Gastroesophageal sphincter (tissue), 4 donors: ENCODE measurements around the gene HOXA1. TPM values are rescaled to one million over a fixed set of nuclear protein-coding genes. Genes with fewer than 3 reads are reported as not detected.

Source experiments
- ATAC-seq: fragments of 150-250 bp; one replicate; pipeline ENCODE4 v1.9.1; 2016; ENCODE audit warnings: mild to moderate bottlenecking, moderate library complexity
- H3K27ac ChIP-seq, 4 donors: fragments of 200-600 bp; sonication (generic) in 3 of 4; 1 replicate in 3 of 4; 2 replicates in 1 of 4; pipeline ENCODE4 v1.5.1; 2016 to 2019
- H3K27me3 ChIP-seq: fragments of 200-600 bp; sonication (generic); one replicate; pipeline ENCODE4 v1.5.1; 2019
- H3K36me3 ChIP-seq, 2 donors: fragments of 200-600 bp; sonication (generic); one replicate each; pipeline ENCODE4 v1.5.1; 2019; ENCODE audit warnings: control low read depth in 1 of 2
- H3K4me1 ChIP-seq, 3 donors: fragments of 200-600 bp; sonication (generic); 1 replicate in 2 of 3; 2 replicates in 1 of 3; pipeline ENCODE4 v1.5.1; 2016 to 2019; ENCODE audit warnings: control low read depth in 2 of 3
- H3K4me3 ChIP-seq, 2 donors: fragments of 200-600 bp; sonication (generic); one replicate each; pipeline ENCODE4 v1.5.1; 2019; ENCODE audit warnings: mild to moderate bottlenecking in 1 of 2, moderate library complexity in 1 of 2
- H3K9me3 ChIP-seq, 3 donors: fragments of 200-600 bp; sonication (generic); one replicate each; pipeline ENCODE4 v1.5.1; 2017 to 2019; ENCODE audit warnings: control low read depth in 2 of 3
- EP300 ChIP-seq: sonication (generic); formaldehyde crosslinking; IDR thresholded peaks from one replicate; pipeline ENCODE4 v1.6.1; 2017; ENCODE audit warnings: antibody characterized with exemption, mild to moderate bottlenecking
- POLR2A ChIP-seq, 2 donors: fragments of 450-650 bp; IDR thresholded peaks; one replicate each; pipeline ENCODE4 v1.6.1; 2017; ENCODE audit warnings: antibody characterized with exemption in 2 of 2, mild to moderate bottlenecking in 2 of 2, moderate library complexity in 1 of 2
- POLR2AphosphoS5 ChIP-seq: sonication (generic); formaldehyde crosslinking; IDR thresholded peaks from one replicate; pipeline ENCODE4 v1.6.1; 2017; ENCODE audit warnings: antibody characterized with exemption
- WGBS, 2 donors: methylation state at CpG; one replicate each; pipeline ENCODE4 v1.1.5; 2018; ENCODE audit warnings: low coverage in 1 of 2; 5-methylcytosine and 5-hydroxymethylcytosine counted together
- total RNA-seq, 4 donors: library from RNA; depleted of rRNA; stranded (reverse); fragments of >200 nt; gene quantifications; one replicate each; pipeline ENCODE4 v1.1.0, GENCODE V29; 2016
- TF ChIP-seq, protein P1 (sequence below), 4 experiments: fragments of 200-600 bp in 2 of 4; fragments of 450-650 bp in 2 of 4; sonication (generic) in 1 of 4; IDR thresholded peaks; one replicate each; pipeline ENCODE4 v1.5.1; 2017 to 2019; ENCODE audit warnings: antibody characterized with exemption in 4 of 4, mild to moderate bottlenecking in 2 of 4, moderate library complexity in 2 of 4

HOXA1 gene
- total RNA-seq, 4 donors from 2014 or later, result 0.23 to 2.3 (median 0.27) TPM; not detected in 1

DNA sequence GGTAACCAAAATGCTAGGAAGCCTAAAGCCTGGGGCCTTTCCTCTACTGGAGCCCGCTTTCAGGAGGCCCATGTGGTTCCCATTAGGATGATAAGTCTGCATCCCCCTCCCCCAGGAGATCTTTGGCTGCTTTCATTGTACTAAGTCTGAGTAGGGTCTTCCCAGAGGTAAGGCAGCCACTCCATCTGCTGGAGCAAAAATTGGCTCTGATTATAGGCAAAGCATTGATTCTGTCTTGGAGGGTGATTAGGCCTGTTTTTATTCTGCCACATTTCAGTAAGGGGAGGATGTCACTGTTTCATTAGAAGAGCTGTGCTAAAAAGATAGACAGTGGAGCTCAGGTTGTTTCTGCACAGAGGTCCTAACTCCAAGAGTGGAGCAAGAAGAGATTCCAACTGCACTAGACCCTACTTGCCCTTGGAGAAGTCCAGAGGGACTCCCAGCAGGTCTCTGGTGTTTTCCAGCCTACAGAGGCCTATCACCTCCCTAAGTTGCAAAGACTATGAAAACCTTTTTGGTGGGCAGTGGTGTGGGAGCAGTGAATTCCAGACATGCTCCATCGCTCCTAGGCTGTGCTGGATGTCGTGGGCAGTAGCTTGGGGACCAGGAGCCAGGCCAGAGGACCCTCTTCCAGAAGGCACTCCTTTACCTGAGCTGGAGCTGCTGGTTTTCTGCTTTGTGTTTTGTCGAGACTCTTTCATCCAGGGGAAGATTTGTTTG, 13.8 kb upstream of the HOXA1 start:
- WGBS, 2 donors, result 50% methylated on average over 1 of the region's 4 CpGs; no CpG with 5 or more reads in 1 of the 2 donors
- Histone ChIP-seq H3K9me3 (no peaks in the 10 kb centered on the region), H3K27ac (peak overlapping the region; percentile 94 to 99 (median 98)), H3K4me1 (peaks cover 0 to 77% (median 21%) of the 10 kb centered on the region in 3 donors), H3K4me3 (peak overlapping the region in 1 of 2 donors; percentile 79), H3K27me3 (no peaks in the 10 kb centered on the region), H3K36me3 (no peaks in the 10 kb centered on the region)
- ATAC-seq, result no peak
- TF ChIP-seq, protein P1, sequence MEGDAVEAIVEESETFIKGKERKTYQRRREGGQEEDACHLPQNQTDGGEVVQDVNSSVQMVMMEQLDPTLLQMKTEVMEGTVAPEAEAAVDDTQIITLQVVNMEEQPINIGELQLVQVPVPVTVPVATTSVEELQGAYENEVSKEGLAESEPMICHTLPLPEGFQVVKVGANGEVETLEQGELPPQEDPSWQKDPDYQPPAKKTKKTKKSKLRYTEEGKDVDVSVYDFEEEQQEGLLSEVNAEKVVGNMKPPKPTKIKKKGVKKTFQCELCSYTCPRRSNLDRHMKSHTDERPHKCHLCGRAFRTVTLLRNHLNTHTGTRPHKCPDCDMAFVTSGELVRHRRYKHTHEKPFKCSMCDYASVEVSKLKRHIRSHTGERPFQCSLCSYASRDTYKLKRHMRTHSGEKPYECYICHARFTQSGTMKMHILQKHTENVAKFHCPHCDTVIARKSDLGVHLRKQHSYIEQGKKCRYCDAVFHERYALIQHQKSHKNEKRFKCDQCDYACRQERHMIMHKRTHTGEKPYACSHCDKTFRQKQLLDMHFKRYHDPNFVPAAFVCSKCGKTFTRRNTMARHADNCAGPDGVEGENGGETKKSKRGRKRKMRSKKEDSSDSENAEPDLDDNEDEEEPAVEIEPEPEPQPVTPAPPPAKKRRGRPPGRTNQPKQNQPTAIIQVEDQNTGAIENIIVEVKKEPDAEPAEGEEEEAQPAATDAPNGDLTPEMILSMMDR (IDR thresholded peaks at IDR 0.05), result no peak
- TF ChIP-seq EP300 (no peak), POLR2AphosphoS5 (no peak), POLR2A (IDR thresholded peaks at IDR 0.05) (no peak)

DNA sequence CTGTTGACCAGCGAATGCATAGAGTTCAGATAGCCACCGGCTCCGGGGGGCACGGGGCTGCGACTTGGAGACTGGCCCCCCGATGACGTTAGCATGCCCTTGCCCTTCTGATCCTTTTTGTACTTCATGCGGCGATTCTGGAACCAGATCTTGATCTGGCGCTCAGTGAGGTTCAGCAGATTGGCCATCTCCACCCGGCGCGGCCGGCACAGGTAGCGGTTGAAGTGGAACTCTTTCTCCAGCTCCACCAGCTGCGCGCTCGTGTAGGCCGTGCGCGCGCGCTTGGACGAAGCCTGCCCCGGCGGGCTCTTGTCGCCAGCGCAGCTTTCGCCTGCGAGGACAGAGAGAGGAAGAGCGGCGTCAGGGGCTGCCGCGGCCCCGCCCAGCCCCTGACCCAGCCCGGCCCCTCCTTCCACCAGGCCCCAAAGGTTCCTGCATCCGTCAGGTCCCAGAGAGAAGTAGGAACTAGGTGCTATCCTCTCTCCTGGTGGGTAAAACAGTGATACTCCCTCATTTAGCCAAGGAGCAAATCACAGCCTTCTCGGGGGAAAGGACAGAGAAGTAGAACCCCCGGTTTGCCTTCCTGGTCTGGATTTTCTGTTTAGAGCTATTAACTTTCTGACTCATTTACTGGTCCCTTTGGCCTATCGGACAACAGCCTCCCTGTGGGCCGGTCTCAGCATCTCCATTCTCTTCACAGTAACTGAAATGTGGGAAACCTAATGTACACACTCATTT, 12.8 kb upstream of the HOXA1 start:
- Histone ChIP-seq H3K27ac (peak overlapping the region; percentile 94 to 99 (median 98)), H3K9me3 (no peaks in the 10 kb centered on the region), H3K4me1 (peaks cover 0 to 86% (median 21%) of the 10 kb centered on the region in 3 donors), H3K4me3 (peak overlapping the region; percentile 57 to 96), H3K27me3 (no peaks in the 10 kb centered on the region), H3K36me3 (no peaks in the 10 kb centered on the region)
- peak; percentile 72 for ATAC-seq
- 9 to 17% methylated on average over 4 to 17 of the region's 41 CpGs for WGBS, 2 donors
- TF ChIP-seq POLR2AphosphoS5, result peak; percentile 93
- TF ChIP-seq, protein P1 (IDR thresholded peaks at IDR 0.05), result peak in 2 of 4 experiments; percentile 50 to 56
- no peak for TF ChIP-seq EP300
- TF ChIP-seq POLR2A (IDR thresholded peaks at IDR 0.05), result peak; percentile 85 to 89

DNA sequence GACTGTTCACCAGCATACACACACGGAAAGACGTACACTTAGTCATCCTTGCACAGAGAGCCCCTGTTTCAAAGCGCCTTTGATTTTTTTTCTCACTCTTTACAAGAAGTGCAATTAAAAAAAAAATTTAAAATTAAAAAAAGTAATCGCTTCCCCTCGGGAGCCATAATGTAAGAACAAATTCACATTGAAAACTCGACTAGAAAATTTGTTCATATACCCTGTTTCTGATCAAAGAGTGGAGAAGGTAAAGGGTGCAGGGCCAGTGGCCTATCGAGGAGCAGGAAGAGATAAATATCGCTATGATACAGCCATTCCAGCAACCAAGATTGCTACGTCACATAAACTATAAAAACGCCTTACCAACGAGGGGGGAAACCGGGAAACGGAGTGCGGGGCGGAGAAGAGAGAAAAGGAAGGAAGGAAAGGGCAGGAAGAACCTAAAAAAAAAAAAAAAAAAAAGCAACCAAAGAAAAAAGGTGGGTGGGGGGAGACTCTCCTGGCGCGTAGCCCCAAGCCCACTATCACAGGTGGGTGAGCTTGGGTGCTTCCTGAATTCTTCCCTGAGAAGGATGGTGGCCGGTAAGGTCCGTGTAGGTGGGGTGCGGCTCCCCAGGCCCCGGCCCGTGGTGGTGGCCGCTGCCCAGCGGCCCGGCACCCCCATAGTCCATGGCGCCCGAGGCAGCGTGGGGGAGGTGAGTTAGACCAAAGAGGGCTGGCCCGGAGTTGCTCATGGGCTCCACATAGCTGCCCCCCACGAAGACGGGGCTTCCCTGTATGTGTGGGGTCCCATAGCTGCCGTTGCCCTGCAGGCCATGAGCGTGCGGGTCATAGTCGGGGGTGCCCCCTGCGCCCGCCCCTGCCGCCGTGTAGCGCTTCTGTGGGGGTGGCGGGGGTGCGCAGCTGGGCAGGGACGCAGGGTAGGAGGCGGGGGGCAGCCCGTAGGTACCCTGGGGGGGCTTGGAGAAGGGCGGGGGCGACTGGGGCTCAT, 11.9 kb upstream of the HOXA1 start:
- Histone ChIP-seq H3K27me3 (no peaks in the 10 kb centered on the region), H3K27ac (peak overlapping the region; percentile 94 to 99 (median 98)), H3K4me3 (peak overlapping the region; percentile 57 to 96), H3K4me1 (peaks cover 0 to 82% (median 21%) of the 10 kb centered on the region in 3 donors), H3K9me3 (no peaks in the 10 kb centered on the region), H3K36me3 (no peaks in the 10 kb centered on the region)
- 3 to 15% methylated on average over 13 to 28 of the region's 47 CpGs for WGBS, 2 donors
- TF ChIP-seq EP300, result no peak
- TF ChIP-seq, protein P1 (IDR thresholded peaks at IDR 0.05), result no peak
- TF ChIP-seq POLR2AphosphoS5, result peak; percentile 62
- TF ChIP-seq POLR2A (IDR thresholded peaks at IDR 0.05), result no peak
- peak; percentile 2 for ATAC-seq

DNA sequence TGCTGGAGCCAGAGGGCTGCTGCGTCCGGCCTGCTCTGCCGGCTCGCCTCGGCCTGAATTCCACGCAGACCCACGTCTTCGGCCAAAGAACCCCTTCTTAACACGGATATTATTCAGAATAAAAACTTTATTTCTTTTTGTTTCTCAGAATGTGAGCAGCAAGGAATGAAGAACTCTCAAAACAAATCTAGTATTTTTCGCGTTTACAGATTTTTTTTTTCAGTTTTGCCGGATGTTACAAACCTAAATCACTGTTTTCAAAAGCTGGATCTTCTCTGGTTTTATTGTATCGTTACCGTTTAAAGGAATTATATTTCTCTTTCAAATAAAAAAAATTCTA, 11.1 kb upstream of the HOXA1 start:
- peak overlapping the region; percentile 38 to 96 for H3K4me3 ChIP-seq
- no peak for ATAC-seq
- peaks cover 0 to 74% (median 21%) of the 10 kb centered on the region in 3 donors for H3K4me1 ChIP-seq
- H3K36me3 ChIP-seq, result no peaks in the 10 kb centered on the region
- TF ChIP-seq, protein P1 (IDR thresholded peaks at IDR 0.05), result no peak
- WGBS, 2 donors, result 3 to 4% methylated on average over 12 of the region's 14 CpGs
- no peaks in the 10 kb centered on the region for H3K9me3 ChIP-seq
- H3K27ac ChIP-seq, result peak overlapping the region; percentile 94 to 99 (median 98)
- no peaks in the 10 kb centered on the region for H3K27me3 ChIP-seq
